DMS 273 (cell line): ENCODE results near the gene PDP2.
A peak's percentile ranks its signal among the peaks of the same experiment; 100 is the strongest.

ENCODE experiments used
- DNase-seq: peaks from one replicate; lab custom pipeline; 2025; ENCODE audit not compliant: unreplicated experiment; lab: John Stamatoyannopoulos, UW

PDP2 gene

GRCh38 chr16:66902648-66903543, 22.6 kb downstream of the PDP2 start:
- DNase-seq = no peak

GRCh38 chr16:66903544-66904427, 23.5 kb downstream of the PDP2 start:
- DNase-seq = no peak

GRCh38 chr16:66904428-66904845, 24.1 kb downstream of the PDP2 start:
- no peak for DNase-seq

GRCh38 chr16:66904846-66905632, 24.7 kb downstream of the PDP2 start:
- no peak for DNase-seq

GRCh38 chr16:66905633-66906539, 25.6 kb downstream of the PDP2 start:
- peak; percentile 59 for DNase-seq

GRCh38 chr16:66906916-66907836, 26.9 kb downstream of the PDP2 start:
- no peak for DNase-seq

- no peak for DNase-seq
Observed at GRCh38 chr16:66908116-66908515, 27.8 kb downstream of the PDP2 start.

- DNase-seq = no peak
Observed at GRCh38 chr16:66908762-66909559, 28.6 kb downstream of the PDP2 start.

GRCh38 chr16:66910175-66910940, 30.0 kb downstream of the PDP2 start:
- DNase-seq = no peak

- DNase-seq = no peak
Observed at GRCh38 chr16:66911112-66911511, 30.8 kb downstream of the PDP2 start.

- DNase-seq = no peak
Observed at GRCh38 chr16:66911801-66912200, 31.5 kb downstream of the PDP2 start.

- DNase-seq = no peak
Observed at GRCh38 chr16:66913081-66913480, 32.8 kb downstream of the PDP2 start.

GRCh38 chr16:66913711-66914110, 33.4 kb downstream of the PDP2 start:
- DNase-seq = no peak

GRCh38 chr16:66914541-66914940, 34.2 kb downstream of the PDP2 start:
- no peak for DNase-seq

GRCh38 chr16:66915041-66915440, 34.7 kb downstream of the PDP2 start:
- no peak for DNase-seq

GRCh38 chr16:66916518-66916917, 36.2 kb downstream of the PDP2 start:
- DNase-seq = no peak

GRCh38 chr16:66917741-66918140, 37.4 kb downstream of the PDP2 start:
- DNase-seq = no peak
